ENCODE data around the gene APEH.

The APEH gene

GRCh38 chr3:49661281-49661680, 12.9 kb upstream of the APEH start:
- no peak for TF ChIP-seq CTCF (IDR thresholded peaks at IDR 0.05; ENCODE audit: low read depth, low read length, missing control alignments)
- H3K4me3 ChIP-seq (ENCODE audit: low read depth, low read length) = no peak overlapping the region
- H3K36me3 ChIP-seq (replicated peaks) = no peaks in the 10 kb centered on the region
- H3K27ac ChIP-seq = no peak overlapping the region
- DNase-seq = no peak
- H3K27me3 ChIP-seq (replicated peaks) = no peaks in the 10 kb centered on the region
- in situ Hi-C loops (cut with HindIII; ENCODE audit: low pct_ligation_motif_present, low sequenced_read_pairs) = loop anchor here (25.0 kb wide), 1 partner anchor 99 kb away; the partner anchor contains the start of gene BSN

- in situ Hi-C loops (cut with HindIII; ENCODE audit: low pct_ligation_motif_present, low sequenced_read_pairs) = loop anchor here (25.0 kb wide), 1 partner anchor 100 kb away; the partner anchor contains the start of gene BSN
Measured at GRCh38 chr3:49662021-49662420, 12.1 kb upstream of the APEH start.

GRCh38 chr3:49662720-49663413, 11.3 kb upstream of the APEH start:
- in situ Hi-C loops (cut with HindIII; ENCODE audit: low pct_ligation_motif_present, low sequenced_read_pairs) = loop anchor here (25.0 kb wide), 1 partner anchor 101 kb away; the partner anchor contains the start of gene BSN
- H3K4me3 ChIP-seq (ENCODE audit: low read depth, low read length) = no peak overlapping the region
- TF ChIP-seq CTCF (IDR thresholded peaks at IDR 0.05; ENCODE audit: low read depth, low read length, missing control alignments) = no peak
- no peak overlapping the region for H3K27ac ChIP-seq
- no peaks in the 10 kb centered on the region for H3K27me3 ChIP-seq (replicated peaks)
- DNase-seq = no peak
- H3K36me3 ChIP-seq (replicated peaks) = no peaks in the 10 kb centered on the region

More at GRCh38 chr3:49662021-49662420, 12.1 kb upstream of the APEH start:
- Histone ChIP-seq H3K4me3 (ENCODE audit: low read depth, low read length) (no peak overlapping the region), H3K36me3 (replicated peaks) (no peaks in the 10 kb centered on the region), H3K27me3 (replicated peaks) (no peaks in the 10 kb centered on the region), H3K27ac (no peak overlapping the region)
- TF ChIP-seq CTCF (IDR thresholded peaks at IDR 0.05; ENCODE audit: low read depth, low read length, missing control alignments) = no peak
- DNase-seq = no peak

GRCh38 chr3:49663831-49664230, 10.3 kb upstream of the APEH start:
- no peak for DNase-seq
- H3K36me3 ChIP-seq (replicated peaks) = no peaks in the 10 kb centered on the region
- in situ Hi-C loops (cut with HindIII; ENCODE audit: low pct_ligation_motif_present, low sequenced_read_pairs) = loop anchor here (25.0 kb wide), 1 partner anchor 102 kb away; the partner anchor contains the start of gene BSN

GRCh38 chr3:49664300-49664699, 9.9 kb upstream of the APEH start:
- DNase-seq = no peak
- TF ChIP-seq CTCF (IDR thresholded peaks at IDR 0.05; ENCODE audit: low read depth, low read length, missing control alignments) = no peak
- Histone ChIP-seq H3K27me3 (replicated peaks) (no peaks in the 10 kb centered on the region), H3K36me3 (replicated peaks) (no peaks in the 10 kb centered on the region), H3K27ac (no peak overlapping the region), H3K4me3 (ENCODE audit: low read depth, low read length) (no peak overlapping the region)
- in situ Hi-C loops (cut with HindIII; ENCODE audit: low pct_ligation_motif_present, low sequenced_read_pairs) = loop anchor here (25.0 kb wide), 1 partner anchor 102 kb away; the partner anchor contains the start of gene BSN

More at GRCh38 chr3:49663831-49664230, 10.3 kb upstream of the APEH start:
- Histone ChIP-seq H3K27ac (no peak overlapping the region), H3K4me3 (ENCODE audit: low read depth, low read length) (no peak overlapping the region), H3K27me3 (replicated peaks) (no peaks in the 10 kb centered on the region)
- no peak for TF ChIP-seq CTCF (IDR thresholded peaks at IDR 0.05; ENCODE audit: low read depth, low read length, missing control alignments)
